ENCODE results near the gene VRK1.

DNA sequence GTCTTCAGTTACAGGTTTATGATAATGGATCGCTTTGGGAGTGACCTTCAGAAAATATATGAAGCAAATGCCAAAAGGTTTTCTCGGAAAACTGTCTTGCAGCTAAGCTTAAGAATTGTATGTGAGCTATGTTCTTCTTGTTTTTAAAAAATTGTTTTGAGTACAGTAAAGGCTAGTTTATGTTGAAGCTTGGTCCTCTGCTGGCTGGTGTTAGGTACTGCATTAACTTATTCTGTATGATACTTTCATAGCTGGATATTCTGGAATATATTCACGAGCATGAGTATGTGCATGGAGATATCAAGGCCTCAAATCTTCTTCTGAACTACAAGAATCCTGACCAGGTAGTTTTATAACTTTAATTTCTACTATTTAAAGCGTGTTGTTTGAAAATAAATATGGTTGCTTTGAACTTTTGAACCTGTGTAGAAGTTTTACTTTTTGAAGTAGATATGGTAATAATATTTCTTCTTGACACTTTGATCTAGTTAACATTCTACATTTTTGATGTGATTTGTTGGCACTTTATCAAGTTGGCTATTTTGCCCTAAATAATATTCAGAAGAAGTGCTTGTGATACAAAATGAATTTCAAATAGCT, 55.7 kb downstream of the VRK1 start:
- TF ChIP-seq, protein P1, sequence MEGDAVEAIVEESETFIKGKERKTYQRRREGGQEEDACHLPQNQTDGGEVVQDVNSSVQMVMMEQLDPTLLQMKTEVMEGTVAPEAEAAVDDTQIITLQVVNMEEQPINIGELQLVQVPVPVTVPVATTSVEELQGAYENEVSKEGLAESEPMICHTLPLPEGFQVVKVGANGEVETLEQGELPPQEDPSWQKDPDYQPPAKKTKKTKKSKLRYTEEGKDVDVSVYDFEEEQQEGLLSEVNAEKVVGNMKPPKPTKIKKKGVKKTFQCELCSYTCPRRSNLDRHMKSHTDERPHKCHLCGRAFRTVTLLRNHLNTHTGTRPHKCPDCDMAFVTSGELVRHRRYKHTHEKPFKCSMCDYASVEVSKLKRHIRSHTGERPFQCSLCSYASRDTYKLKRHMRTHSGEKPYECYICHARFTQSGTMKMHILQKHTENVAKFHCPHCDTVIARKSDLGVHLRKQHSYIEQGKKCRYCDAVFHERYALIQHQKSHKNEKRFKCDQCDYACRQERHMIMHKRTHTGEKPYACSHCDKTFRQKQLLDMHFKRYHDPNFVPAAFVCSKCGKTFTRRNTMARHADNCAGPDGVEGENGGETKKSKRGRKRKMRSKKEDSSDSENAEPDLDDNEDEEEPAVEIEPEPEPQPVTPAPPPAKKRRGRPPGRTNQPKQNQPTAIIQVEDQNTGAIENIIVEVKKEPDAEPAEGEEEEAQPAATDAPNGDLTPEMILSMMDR (IDR thresholded peaks at IDR 0.05; ENCODE audit: insufficient read depth, low read length, poor library complexity, severe bottlenecking), result peak; percentile 50
- TF ChIP-seq EZH2phosphoT487 (conservative IDR thresholded peaks at IDR 0.05; ENCODE audit: low read length), result no peak
